GM12891 (cell line): Measurements from ENCODE around the gene CD72.

Source experiments
- DNase-seq: peaks from one replicate; pipeline ENCODE4 v3.0.0; 2011; ENCODE audit warnings: low spot score; ENCODE audit not compliant: insufficient read length
- FAIRE-seq: peaks from 2 replicates; lab custom pipeline; 2011; peaks lifted over from hg19 to GRCh38; lab: Jason Lieb, UNC
- PAX5 ChIP-seq: IDR thresholded peaks from 2 replicates; pipeline ENCODE4 v1.6.1; 2011; ENCODE audit warnings: low read length, moderate library complexity, mild to moderate bottlenecking; ENCODE audit not compliant: insufficient read depth, severe bottlenecking
- POLR2A ChIP-seq: IDR thresholded peaks from 2 replicates; pipeline ENCODE4 v1.6.1; 2011; ENCODE audit warnings: low read depth, low read length, control low read depth
- POLR2AphosphoS5 ChIP-seq: IDR thresholded peaks from 2 replicates; pipeline ENCODE4 v1.6.1; 2011; ENCODE audit warnings: low read depth, low read length, control low read depth
- POU2F2 ChIP-seq: IDR thresholded peaks from 2 replicates; pipeline ENCODE4 v1.6.1; 2011; ENCODE audit warnings: low read depth, mild to moderate bottlenecking, control low read depth, low read length, moderate library complexity
- SPI1 ChIP-seq: IDR thresholded peaks from 2 replicates; pipeline ENCODE4 v1.6.1; 2011; ENCODE audit warnings: low read depth, low read length, control low read depth
- TAF1 ChIP-seq: IDR thresholded peaks from 2 replicates; pipeline ENCODE4 v1.6.1; 2011; ENCODE audit warnings: low read depth, low read length, control low read depth

CD72 gene

DNA sequence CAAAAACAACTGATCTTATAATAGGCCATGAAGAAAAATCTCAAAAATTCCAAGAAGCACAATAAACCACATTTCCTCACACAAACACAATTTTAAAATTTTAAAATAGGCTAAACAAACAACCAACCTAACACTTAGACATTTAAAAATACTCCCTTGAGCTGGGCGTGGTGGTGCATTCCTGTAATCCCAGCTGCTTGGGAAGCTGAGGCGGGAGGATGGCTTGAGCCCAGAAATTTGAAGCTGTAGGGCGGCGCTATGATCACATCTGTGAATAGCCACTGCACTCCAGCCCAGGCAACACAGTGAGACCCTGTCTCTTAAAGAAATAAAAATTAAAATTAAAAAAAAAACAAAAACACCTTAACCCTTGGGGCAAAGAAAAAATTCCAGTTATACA is 50.0 kb downstream of the CD72 start:
- no peak for FAIRE-seq
- TF ChIP-seq SPI1 (no peak), POU2F2 (no peak), POLR2A (no peak), TAF1 (no peak), POLR2AphosphoS5 (no peak), PAX5 (no peak)
- no peak for DNase-seq

GRCh38 chr9:35566417-35566816 is 51.8 kb downstream of the CD72 start:
- no peak for FAIRE-seq
- TF ChIP-seq PAX5 (no peak), TAF1 (no peak), SPI1 (no peak), POLR2AphosphoS5 (no peak), POLR2A (no peak), POU2F2 (no peak)
- DNase-seq: no peak

DNA sequence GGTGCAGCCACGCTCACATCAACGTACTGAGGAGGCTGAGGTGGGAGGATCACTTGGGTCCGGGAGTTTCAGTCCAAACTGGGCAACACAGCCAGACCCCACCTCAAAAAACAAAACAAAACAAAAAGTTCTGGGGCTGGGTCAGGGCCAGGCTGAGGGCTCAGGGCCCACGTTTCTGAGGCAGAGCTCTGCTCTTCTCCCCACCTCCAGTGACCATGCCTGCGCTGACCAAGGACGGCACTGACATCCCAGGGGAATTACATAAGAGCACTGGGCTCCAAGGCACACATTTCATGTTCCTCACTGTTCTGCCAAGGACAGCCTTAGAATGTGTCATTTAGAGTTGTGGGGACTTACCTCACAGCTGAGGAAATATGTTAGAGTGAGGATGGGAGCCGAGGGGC is 53.6 kb downstream of the CD72 start:
- FAIRE-seq (no peak), DNase-seq (no peak)

GRCh38 chr9:35563791-35564197 is 54.4 kb downstream of the CD72 start:
- DNase-seq (no peak), FAIRE-seq (no peak)
- no peak for TF ChIP-seq PAX5
- no peak for TF ChIP-seq POLR2AphosphoS5
- no peak for TF ChIP-seq POLR2A
- TF ChIP-seq TAF1: no peak
- TF ChIP-seq SPI1: no peak
- TF ChIP-seq POU2F2: no peak

More for the DNA sequence above, 53.6 kb downstream of the CD72 start:
- no peak for TF ChIP-seq POU2F2
- no peak for TF ChIP-seq SPI1
- no peak for TF ChIP-seq PAX5
- no peak for TF ChIP-seq POLR2AphosphoS5
- TF ChIP-seq POLR2A: no peak
- no peak for TF ChIP-seq TAF1

GRCh38 chr9:35562895-35563780 is 55.1 kb downstream of the CD72 start:
- DNase-seq (no peak), FAIRE-seq (no peak)
- TF ChIP-seq TAF1: no peak
- TF ChIP-seq POU2F2: no peak
- TF ChIP-seq POLR2A: no peak
- no peak for TF ChIP-seq SPI1
- TF ChIP-seq POLR2AphosphoS5: no peak
- no peak for TF ChIP-seq PAX5

GRCh38 chr9:35561468-35562261 is 56.5 kb downstream of the CD72 start:
- no peak for DNase-seq
- TF ChIP-seq PAX5 (no peak), POLR2AphosphoS5 (no peak), POU2F2 (no peak), SPI1 (no peak), TAF1 (no peak), POLR2A (no peak)
- FAIRE-seq: no peak

GRCh38 chr9:35560625-35561337 is 57.4 kb downstream of the CD72 start:
- TF ChIP-seq SPI1: no peak
- TF ChIP-seq TAF1: no peak
- TF ChIP-seq POU2F2: no peak
- TF ChIP-seq PAX5: no peak
- TF ChIP-seq POLR2AphosphoS5: no peak
- TF ChIP-seq POLR2A: no peak
- no peak for FAIRE-seq
- DNase-seq: no peak
